Fibroblast of gingiva (primary cell): Measurements from ENCODE around the gene MED4.

ENCODE experiments used
- DNase-seq: peaks from one replicate; pipeline ENCODE4 v3.0.0-alpha.2; 2011; ENCODE audit warnings: low read depth

The MED4 gene, protein sequence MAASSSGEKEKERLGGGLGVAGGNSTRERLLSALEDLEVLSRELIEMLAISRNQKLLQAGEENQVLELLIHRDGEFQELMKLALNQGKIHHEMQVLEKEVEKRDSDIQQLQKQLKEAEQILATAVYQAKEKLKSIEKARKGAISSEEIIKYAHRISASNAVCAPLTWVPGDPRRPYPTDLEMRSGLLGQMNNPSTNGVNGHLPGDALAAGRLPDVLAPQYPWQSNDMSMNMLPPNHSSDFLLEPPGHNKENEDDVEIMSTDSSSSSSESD

DNA sequence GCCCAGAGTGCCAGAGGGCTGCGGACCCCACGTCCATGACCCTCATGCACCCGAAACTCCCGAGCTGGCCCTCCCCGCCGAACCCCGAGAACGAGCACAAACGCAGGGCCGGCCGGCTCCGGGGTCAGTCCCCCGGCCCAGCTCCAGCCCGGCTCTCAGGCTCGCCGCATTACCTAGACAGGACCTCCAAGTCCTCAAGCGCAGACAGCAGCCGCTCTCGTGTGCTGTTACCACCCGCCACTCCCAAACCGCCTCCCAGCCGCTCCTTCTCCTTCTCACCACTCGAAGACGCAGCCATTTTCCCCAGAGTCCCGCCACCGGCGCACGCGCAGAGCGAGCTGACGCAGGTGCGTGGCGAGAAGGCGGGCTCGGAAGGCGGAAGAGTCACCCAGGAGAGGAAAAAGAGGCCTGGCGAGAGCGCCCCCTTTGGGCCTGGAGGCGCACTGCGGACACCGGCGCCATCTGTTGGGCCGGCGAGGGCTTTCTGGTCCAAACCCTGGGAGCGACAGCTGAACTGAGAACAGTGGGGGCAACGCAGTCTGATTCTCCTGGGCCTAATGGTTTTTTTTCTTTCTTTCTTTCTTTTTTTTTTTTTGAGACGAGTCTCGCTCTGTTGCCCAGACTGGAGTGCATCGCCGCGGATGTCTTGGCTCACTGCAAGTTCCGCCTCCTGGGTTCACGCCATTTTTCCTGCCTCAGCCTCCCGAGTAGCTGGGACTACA, at the start of gene MED4:
TSS of gene MED4 (minus strand) at position 324 of the 722 bp plus-strand sequence. CDS start at position 298, 26 bp downstream.
- peak; percentile 93 for DNase-seq

DNA sequence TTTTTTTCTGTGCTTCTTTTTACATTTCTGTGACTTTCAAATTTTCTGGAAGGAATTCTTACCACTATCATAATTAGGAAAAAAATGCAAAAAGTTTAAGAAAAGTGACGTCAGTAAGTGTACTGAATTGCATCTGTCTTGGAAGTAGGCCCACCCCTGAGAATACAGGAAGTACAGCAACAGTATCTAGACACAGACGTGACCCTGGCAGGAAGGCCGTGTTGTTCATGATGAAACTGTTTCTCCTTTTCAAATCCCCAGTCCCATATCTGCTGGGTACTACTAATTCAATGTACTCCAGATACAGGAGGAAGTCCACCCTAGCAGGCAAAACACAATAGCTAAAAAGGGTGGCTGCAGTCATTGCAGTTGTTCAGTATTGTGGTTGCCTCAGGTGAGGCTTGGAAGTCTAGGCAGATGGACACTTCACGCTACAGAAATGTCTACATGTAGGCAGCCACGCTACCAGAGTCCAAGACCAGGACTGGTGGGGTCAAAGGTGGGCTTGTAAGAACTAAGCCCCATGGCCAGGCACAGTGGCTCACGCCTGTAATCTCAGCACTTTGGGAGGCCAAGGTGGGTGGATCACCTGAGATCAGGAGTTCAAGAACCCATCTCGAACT, 49.6 kb upstream of the MED4 start:
- DNase-seq, result peak; percentile 21

DNA sequence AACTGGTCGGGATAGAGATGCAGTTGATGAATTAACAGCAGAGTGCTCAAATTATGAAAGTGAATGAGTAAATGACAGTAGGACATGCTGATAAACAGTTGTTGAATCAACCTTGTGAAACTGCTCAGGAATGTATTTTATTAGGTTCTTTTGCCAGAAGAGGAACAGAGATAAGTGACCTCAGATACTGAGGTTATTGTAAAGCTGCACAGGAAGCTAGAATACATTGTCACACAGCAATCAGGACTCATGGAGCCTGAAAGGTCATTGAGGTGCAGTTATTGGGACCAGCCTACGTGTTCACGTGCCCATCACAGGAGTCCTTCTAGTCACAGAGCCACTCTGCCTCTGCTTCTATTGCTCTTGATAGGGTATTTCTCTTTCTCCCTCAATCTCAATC, 47.5 kb upstream of the MED4 start:
- DNase-seq, result no peak

DNA sequence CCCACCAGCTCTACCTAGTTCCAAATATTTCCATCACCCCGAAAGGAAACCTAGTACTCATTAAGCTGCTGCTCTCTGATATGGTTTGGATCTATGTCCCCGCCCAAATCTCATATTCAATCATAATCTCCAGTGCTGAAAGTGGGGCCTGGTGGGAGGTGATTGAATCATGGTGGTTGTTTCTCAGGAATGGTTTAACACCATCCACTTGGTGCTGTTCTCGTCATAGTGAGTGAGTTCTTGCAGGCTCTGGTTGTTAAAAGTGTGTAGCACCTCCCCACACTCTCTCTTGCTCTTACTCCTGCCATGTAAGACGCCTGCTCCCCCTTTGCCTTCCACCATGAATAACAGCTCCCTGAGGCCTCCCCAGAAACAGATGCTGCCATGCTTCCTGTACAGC, 43.4 kb upstream of the MED4 start:
- no peak for DNase-seq

DNA sequence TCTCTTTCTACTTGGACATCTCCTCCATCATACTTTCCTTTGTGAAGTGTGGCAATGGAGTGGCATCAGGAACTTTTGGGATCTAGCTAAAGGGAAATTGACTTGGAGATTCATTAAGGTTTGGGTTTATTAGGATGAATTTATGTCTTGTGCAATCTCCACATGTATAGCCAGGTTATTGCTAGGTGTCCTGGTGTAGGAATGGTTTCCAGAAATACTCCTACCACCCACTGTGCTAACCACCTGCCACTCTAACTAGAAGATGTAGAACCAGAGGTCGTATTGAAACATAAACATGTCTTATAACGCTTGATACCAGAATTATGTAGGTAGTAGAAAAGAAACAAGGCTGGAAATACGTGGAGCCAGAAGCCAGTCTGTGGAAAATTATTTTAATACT, 38.1 kb upstream of the MED4 start:
- DNase-seq, result no peak

DNA sequence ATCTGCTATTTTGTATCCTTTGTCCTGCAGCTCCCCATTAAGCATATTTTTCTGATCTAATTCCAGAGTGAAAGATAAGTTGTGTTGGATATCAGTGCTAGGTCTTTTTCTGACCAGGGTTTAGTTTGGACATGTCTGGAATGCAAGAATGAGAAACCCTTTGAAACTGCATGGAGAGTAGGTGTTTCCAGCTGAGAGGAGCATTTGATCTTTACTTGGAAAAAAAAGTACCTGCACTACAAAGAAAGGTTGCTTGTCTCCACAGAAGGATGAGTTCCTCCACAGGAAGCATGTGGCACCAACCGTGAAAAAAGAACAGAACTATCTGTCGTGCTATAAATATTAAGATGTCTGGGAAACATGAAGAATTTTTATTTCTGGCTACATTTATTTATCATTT, 36.6 kb upstream of the MED4 start:
- DNase-seq, result no peak

DNA sequence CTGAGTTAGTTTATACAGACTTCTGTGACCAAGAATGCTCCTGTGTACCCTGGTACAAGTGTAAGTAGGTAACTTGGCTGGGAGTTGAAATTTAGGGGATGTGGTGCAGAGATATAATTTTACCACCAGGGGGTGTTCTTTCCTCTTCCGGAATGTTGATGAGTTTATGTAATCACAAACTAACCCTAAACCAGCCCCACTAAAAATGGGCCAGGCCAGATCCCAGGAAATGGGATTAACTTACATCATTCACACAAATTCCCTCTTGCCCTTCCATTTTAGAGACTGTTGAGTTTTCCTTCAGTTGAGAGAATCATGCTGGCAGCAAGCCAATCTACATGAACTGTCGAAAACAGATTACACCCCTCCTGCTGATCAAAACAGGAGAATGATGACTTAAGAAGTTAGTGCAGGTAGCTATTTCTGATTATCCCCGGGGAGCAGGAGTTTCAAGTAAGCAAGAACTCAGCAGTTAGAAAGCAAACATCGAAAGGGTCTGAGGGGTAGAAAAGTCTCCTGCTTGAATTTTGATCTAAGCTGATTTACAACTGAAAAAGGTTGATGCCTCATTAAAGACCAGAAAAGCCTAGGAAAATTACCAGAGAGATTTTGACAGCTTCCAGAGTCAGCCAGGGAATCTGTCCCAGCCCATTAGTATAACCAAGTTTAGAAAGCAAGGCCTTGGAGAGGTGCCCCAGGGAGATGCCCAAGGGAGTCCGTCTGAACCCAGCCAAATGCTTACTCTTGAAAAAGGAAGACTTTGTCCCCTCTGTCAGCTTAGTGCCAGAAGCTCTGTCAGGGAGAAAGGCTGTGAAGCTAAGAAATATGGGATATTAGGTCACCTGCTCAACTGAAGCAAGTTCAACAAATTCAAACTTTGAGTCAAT, 32.3 kb upstream of the MED4 start:
- peak; percentile 52 for DNase-seq

DNA sequence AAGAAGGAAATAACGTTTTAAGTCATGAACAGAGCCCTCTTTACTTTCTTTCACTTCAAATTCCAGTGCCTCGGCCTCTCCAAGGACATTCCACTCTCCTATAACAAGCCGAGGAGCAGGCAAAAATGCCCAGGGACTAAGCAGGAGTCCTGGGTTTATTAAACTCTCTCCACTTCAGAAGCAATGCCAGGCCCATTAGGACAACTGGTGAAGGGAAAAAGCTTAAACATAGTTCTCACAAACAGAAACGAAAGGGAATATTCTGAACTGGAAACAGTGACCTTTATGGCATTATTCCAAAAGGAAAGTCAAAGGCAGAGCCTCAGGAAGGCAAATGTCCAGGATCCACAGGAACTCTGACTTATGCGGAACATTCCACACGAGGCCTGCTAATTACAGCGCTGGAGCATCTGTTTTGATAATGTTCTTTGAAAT, 30.9 kb upstream of the MED4 start:
- peak; percentile 76 for DNase-seq

DNA sequence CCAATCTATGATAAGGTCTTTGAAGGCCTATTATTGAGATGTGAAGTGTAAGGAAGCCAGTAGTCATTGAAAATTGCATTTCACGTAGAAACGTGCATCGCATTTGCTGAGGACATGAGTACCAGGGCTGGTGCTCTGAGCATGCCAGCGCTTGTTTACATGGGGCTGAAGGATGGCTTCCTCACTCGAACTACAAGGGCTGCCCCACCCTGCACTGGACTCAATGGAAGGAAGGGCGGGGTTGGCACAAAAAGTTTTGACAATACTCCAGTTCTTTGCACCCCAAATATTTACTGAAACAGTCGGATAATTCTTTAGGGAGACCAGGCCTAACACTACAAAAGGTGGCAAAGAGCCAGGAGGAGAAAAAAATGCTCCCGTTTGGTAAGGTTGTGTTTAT, 28.9 kb upstream of the MED4 start:
- DNase-seq, result no peak

DNA sequence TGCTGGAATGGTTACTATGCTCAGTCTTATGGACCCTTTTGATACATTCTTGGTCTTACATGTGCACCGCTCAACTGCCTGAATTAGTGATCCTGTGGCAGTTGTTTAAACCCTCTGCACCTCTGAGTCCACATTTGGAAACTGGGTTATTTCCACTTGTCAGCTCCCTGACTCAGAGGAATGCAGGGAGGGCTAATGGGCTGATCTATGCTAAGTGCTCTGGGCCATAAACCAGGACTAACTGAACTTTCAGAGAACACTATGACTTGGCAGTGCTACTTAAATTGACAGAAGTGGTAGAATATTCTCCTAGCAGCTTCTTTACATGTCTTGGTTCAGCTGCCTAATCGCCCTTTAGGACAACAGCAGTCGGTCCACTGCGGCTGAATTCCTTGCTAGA, 26.8 kb upstream of the MED4 start:
- no peak for DNase-seq

DNA sequence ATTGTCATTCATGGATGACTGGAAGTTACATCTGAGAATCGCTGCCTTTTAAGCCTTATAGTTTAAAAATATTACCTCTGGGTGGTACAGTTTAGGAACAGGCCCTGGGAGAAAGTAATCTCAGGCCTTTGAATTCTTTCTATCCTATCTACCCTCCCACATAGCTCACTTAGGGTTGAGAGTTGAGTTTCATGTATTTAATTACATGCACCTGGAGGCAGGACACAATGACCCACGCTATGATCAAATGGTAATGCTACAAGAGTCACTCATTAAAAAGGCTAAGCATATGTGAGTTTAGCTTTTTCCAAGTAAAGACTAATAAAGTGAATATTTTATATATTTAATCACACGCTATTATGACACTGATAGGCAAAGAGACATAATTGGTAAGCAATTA, 25.3 kb upstream of the MED4 start:
- DNase-seq, result no peak

DNA sequence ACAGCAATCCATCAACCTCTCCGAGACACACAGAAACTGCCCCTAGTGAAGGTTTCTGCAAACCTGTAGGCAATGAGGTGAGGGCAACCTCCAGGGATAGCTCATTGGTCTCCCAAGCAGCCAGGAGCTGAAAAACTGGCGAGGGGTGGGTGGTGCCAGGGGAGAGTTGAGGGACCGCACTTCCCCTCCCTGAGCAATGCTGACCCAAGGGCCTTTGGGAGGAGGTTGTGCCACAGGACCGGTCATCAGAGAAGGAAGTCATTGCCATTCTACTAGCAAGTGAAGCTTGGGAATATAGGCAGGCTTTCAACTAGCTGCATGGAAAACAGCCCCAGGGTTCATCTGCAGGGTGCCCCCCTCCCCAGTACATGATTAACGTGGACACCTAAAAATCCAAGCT, 23.1 kb upstream of the MED4 start:
- no peak for DNase-seq

DNA sequence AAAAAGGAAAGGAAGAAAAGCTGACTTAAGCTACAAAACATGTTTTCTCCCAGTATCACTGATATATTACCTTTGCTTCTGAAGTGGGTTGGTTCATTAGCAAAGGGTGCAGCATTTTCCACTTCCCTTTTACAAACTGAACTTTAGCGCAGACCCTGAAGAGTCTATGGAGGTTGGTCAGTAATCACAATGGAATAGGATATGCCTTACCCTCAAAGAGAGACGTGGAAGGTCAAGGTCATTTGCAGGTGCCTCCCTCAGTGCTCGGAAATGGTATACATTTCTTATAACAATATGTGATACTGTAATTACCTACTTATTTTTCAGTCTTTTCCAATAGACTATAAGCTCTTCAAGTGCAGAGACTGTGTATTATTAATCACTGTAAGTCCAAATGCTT, 21.9 kb upstream of the MED4 start:
- DNase-seq, result no peak

DNA sequence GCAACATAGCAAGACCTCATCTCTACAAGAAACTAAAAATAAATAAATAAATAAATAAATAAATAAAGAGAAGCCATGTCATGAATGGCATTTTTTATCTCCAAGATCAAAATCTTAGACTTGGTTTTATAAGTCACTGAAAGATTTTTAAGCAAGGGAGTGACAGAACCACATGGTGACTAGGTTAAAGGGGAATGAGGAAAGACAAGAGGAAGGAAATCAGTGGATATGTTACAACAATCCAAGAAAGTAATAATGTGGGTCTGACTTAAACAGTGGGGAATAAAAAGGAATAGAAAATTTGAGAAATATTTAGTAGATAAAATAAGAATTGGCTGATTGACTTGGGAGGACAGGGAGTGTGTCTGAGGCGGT, 18.8 kb upstream of the MED4 start:
- DNase-seq, result no peak

DNA sequence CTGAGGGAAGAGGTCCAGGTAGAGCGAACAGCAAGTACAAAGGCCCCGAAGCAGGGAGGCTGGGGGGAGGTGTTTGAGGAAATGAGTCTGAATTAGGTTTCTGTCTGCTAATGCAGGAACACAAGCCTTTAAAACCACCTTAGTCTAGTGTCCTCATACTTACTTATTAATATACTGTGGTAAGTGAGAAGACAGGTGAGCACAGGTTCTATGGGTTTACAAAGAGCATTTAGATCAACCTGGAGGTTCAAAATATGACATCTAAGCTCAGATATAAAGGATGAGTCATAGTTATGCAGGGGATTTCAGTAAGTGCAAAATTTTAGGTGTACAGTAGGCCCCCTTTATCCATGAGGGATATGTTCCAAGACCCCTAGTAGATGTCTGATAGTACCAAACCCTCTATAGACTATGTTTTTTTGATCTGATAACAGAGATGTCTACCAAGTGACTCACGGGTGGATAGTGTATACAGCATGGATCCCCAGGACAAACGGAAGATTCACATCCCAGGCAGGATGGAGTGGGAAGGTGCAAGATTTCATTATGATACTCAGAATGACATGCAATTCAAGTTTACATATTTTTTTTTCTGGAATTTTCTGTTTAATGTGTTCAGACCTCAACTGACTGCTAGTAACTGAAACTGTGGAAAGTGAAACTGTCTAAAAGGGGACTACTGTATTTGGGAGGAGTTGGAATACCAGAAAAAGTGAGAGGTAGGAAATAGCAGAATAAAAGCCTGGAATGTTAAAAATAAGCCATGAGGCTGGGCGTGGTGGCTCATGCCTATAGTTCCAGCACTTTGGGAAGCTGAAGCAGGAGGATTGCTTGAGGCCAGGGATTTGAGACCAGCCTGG, 18.2 kb upstream of the MED4 start:
- DNase-seq, result no peak

DNA sequence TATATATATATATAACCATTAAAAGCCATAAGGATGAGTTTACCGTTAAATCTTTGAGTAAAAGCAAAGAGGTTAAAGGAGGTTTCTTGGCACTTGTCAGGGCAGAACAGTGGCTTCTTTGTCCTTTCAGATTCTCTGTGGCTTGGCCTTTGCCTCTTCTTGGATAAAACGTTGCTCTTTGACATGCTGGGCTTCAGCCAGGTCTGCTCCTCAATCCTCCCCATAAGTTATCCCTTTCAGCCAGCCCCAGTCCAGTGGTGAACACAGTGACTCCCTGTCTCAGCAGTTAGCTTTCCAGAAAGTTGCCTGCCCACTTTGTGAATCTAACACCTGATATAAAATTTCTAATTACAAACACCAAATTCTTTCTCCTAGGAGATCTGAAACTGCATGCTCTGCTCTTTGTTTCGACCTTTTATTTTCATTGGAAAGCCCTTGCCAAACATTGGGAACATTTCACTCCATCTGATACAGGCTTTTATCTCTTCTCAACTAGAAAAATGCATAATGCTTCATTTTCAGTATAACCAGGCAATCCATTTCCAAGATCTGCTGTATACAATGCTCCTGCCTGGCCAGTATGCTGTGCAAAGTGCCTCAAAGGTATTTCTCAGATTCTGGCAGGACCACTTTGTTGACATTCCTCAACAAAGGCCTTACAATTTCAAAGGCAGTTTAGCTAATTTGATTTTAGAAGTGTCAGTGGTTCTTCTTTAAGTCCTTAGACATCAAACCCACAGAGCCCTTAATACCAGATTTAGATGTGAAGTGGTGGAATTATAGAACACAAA, 16.2 kb upstream of the MED4 start:
- no peak for DNase-seq

DNA sequence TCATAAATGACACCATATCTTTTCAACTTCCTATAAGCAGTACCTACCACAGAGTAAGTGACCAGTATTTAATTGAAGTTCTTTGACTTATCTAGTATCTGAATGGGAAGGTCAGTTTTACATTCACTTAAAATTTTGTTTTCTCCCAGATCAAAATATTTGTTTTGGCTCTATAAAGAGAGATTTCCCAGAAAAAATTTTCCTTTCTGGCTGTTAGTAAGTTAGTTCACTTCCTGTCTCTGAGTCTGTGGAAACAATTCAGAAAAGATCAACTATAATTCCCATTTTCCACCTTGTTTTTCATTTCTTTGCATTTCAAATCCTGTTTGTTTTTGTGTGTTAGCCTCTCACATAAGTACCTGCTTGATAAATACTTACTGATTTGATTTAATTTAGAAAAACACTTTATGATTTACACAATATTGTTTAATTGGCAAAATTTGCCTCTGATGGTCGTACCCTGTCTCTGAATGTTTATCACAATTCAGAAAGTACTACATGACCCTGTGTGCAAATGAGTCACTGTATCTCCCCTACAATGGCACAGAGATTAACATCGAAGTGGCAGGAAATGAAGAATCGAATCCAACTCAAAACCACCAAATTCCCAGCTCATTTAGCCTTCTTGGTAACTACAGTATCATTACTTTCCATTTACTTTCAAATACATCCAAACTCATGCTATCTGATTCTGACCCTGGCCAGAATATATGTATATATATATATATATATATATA, 15.4 kb upstream of the MED4 start:
- DNase-seq, result no peak

DNA sequence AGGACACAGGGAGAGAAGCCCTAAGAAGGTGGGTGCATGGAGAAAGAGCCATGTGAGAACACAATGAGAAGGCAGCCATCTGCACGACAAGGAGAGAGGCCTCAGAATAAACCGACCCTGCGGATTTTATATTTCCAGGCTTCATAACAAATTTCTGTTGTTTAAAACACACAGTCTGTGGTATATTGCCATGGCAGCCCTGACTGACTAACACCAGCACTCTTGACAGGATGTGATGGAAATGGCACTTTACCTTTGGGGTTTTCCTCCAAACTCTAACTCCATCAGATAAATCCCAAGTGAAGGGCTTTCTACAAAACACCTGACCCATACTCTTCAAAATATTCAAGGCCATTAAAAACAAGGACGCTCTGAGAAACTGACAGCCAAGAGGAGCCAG, 13.2 kb upstream of the MED4 start:
- no peak for DNase-seq

DNA sequence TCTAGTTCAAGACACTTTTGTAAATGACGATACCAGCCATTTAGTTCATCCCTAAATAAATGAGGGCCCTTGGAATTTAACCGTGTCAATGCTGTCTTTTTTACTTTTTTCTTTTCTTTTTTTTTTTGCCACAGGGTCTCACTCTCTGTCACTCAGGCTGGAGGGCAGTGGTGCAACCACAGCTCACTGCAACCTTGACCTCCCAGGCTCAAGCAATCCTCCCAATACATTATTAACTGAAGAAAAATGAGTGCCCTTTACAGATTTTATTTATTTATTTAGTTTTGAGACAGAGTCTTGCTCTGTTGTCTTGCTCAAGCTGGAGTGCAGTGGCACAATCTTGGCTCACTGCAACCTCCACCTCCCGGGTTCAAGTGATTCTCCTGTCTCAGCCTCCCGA, 2.9 kb upstream of the MED4 start:
- no peak for DNase-seq

DNA sequence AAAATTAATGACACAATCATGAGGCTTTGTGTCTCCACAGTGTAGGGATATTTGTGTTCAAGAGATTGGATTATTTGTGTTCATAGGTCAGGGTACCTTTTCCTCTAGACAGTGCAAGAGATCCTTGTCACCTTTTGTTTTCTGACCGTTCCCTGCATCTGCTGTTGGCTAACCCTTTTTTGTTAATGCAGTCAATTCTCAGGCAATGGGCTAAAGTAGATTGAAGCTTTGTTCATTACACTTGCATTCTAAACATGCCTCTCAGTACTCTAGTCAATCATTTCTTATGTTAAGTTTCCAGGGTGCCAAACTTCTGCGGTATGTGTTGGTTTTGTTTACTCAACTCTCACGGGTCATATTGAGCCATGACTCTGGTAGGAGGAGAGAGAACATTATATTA, 1.8 kb upstream of the MED4 start:
- no peak for DNase-seq
